GM19035 (cell line): ENCODE measurements around the gene ULK1.
"Not testable (repeated sequence)": the region's sequence is repeated elsewhere in the genome, so short reads cannot be mapped to it uniquely, and the experiment has no call there.

Experiments
- ATAC-seq: cut with Tn5 transposase; IDR thresholded peaks from one replicate; pipeline ENCODE4 v1.9.1; 2021; ENCODE audit not compliant: unreplicated experiment

ULK1 gene

DNA sequence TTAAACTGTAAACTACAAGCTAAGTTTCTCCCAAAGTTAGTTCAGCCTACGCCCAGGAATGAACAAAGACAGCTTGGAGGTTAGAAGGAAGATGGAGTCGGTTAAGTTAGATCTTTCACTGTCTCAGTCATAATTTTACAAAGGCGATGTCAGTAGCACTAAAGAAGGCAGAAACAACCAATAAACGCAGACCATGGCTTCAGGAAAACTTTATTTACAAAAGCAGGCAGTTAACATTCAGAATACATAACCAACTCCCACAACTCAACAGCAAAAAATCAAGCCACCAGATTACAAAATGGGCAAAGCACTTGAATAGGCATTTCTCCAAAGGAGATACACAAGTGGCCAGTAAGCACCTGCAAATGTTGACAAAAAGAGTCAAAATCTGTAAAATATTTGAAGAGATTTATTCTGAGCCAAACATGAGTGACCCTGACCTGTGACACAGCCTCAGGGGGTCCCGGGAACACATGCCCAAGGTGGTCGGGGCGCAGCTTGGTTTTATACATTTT lies 8.8 kb upstream of the ULK1 start:
- ATAC-seq: no peak

DNA sequence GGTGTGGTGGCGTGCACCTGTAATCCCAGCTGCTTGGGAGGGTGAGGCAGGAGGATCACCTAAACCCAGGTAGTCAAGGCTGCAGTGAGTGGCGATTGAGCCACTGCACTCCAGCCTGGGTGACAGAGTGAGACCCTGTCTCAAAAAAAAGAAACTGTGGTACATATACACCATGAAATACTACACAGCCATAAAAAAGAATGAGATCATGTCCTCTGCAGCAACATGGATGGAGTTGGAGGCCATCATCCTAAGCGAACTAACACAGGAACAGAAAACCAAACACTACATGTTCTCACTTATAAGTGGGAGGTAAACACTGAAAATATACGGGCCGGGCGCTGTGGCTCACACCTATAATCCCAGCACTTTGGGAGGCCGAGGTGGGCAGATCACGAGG lies 2.7 kb upstream of the ULK1 start:
- ATAC-seq: not testable (repeated sequence)

DNA sequence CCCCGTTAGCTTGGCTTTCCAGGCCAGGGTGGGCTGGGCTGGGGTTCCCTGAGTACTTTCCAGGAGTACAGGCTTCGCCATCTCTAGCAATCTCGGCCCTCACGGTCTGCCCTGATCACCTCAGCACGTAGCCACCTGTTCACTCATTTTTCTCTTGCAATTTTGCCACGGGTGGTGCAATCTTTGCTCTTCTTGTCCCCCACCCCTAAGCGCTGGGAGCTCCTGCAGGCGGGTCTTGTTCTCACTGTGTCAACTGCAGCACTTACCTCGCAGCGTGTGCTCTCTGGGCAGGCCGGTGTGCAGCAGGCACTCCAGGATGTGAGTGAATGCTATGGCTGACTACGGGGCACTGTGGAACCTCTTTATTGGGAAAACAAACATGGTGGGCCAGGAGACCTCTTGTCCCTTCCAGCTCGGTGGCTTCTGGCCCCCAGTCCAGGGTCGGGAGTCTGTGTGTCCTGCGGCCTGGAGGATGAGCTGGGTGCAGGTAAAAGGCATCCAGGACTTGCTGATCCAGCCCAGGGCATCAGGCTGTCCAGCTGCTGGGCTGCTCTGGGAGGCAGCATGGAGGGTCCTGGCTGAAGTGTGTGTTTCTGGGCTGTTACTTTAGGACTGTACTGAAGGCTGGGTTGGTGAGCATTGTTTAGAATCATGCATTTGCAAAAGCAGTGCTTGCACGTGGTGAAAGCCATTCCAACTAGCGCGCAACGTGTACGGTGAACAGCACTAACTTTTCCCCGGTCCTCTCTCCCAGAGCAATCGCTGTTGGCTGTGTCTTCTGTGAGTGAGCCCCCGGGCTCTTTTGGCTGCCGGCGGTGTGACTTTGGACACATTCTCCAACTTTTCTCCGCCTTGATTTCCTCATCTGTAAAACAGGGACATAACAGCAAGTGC lies 1.5 kb upstream of the ULK1 start:
- no peak for ATAC-seq

DNA sequence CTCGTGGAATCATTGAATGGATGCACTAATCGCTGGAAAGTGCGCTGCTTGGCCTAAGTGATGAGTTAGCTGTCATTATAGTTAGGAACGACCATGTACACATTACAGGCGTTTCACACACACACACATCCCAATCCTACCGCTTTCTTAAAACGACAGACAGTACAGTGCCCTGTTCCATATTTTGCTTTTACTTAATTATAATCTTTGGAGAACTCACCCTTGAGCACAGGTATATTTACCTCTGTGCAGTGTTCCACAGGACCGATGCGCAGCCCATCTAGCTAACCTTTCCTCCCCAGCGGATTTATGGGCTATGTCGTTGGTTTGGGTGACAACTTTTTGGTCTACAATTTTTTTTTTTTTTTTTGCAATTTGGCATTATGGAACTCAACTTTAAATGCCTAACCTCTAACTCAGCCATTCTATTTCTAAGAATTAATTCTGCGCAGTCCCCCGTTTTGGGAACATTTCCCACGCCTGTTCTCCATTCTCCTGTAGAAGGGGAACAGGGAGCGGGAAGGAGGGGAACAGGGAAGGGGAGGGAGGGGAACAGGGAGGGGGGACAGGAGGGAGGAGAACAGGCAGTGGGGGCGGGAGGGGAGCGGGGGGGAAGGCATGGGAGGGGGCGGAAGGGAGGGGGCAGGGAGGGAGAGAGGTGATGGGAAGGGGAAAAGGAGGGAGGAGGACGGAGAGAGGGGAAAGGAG lies 663 bp upstream of the ULK1 start:
- no peak for ATAC-seq

DNA sequence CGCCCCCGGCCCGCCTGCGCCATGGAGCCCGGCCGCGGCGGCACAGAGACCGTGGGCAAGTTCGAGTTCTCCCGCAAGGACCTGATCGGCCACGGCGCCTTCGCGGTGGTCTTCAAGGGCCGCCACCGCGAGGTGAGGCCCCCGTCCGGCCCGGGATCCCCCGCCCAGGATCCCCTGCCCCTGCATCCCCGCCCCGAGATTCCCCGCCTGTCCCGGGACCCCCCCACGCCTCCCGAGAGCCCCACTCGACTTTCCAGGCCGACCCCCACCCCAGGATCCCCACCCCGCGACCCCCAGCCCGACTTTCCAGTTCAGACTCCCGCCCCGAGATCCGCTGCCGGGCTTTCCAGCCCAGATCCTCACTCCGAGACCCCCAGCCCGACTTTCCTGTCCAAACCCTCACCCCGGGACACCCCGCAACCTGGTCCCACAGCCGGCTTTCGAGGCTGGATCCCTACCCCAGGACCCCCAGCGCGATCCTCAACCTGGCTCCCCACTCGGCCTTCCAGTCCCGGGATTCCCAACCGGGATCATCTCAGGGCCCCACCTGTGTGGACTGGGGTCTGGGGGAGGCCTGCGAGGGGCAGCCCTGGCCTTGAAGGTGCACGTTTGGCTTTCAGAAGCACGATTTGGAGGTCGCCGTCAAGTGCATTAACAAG lies 688 bp downstream of the ULK1 start:
- peak; percentile 15 for ATAC-seq

DNA sequence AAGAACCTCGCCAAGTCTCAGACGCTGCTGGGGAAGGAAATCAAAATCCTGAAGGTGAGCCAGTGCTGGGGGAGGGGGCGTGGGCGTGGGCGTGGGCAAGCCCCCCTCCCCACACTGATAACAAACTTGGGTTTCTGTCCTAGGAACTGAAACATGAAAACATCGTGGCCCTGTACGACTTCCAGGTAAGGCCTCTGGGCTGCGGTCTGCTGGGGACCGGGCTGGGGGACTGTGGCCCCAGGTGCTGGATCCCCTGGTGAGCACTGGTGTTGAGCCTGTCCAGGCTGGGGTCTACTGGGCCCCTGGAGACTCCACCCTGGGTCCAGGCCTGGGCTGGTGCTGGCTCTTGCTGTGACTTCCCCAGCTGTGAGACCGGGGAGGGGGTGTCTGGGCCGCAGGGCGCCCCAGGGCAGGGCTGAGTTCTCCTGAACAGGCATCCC lies 1.2 kb downstream of the ULK1 start:
- peak; percentile 18 for ATAC-seq

DNA sequence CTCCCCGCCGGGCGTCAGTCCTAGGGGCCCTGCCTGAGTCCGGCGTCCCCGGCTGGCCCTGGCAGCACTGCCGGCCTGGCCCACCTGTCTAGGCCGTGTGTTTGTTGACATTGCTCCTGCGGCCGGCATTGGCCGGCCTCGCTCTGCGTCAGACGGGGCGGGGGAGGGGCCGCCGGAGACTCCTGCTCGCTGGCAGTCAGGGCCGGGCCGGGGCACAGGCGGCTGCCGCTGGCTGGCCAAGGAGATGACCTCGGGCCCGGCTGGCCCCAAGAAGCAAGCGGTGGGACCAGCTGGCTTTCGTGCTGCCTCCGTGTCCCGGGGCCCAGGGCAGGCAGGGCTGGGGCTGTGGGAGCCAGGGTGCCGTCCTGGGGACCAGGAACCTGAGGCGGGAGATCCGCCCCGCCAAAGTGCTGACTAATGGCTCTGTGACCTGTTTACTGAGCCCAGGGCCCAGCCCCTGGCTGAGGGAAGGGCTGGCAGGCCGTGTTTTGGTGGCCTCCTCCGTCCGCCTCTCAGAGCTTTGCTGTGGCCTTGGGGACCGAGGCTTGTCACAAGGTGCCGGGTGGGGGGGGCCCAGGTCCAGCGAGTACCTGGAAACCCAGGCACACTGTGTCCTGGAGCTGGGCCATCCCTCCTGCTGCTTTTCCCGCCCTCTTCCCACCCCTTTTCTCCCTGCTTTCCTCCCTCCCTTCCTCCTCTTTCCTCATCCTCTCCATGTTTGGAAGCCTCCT lies 1.8 kb downstream of the ULK1 start:
- peak; percentile 50 for ATAC-seq

DNA sequence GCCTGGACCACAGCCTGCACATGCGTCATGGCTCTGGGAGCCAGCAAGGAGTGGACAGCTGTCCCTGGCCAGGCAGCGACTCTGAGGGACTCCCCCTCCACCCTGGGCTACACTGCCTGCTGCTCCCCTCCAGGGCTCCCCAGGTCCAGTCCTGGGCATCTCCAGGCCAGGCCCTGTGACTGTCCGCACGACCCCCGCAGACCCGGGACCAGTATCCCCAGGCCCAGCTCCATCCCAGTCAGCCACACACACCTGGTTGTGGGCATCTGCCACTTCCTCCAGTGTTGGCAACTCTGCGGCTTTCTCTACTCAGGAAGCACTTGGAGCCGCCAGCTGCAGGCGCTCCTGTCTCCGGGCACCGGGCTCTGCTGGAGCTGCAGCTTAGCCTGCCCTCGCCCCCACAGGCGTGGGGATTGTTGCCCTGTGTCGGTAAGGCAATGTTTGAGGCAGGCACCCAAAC lies 2.4 kb downstream of the ULK1 start:
- no peak for ATAC-seq

DNA sequence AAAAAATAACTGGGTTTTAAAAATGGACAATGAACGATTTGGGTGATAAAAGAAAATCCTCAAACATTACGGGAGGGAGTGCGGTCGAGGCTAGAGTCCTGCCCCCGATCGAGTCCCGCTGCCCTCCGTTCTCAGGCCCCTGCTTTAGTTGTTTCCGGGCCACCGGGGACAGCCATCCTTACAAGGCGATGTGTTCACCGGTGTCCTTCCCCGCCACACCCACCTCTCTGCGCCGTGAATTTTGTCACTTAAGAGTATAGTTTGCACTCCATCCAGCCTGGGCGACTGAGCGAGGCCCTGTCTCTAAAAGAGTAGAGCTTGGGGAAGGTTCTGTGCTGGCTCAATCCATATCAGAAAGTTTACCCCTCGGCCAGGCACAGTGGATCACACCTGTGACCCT lies 2.9 kb downstream of the ULK1 start:
- ATAC-seq: no peak

DNA sequence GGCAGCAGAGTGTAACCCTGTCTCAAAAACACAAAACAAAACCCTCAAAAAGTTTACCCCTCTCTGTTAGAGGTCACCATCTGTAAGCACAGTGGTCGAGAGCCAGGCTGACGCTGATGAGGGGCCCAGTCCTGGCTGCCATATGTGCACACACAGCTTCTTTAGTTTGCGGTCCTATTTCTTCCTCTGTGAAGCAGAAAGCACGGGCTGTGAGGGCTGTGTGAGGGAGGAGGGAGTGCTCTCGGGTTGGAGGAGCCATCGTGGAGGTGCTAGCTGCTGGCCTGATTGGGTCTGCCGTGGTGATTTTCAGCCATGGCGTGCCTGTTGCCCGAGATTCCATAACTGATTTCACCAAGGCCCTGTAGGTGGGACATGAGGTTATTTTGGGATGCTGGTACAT lies 3.5 kb downstream of the ULK1 start:
- ATAC-seq: no peak

DNA sequence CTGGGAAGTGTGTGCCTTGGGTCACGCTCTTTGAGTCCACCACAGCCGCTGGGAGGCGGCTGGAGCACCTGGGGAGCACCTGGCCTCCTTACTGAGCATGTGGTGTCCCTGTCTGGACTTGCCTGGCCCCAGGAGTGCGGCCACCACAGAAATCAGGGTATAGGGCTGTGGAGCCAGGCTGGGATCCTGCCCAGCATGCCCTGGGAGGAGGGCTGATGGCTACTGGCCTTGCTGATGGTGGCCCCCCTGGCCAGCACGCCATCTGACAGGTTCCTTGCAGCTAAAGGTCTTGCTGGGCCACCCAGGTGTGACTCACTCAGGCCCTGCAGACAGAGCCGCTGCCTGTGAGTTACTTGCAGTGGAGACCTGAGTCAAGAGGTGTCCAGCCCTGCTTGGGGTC lies 6.0 kb downstream of the ULK1 start:
- ATAC-seq: no peak

DNA sequence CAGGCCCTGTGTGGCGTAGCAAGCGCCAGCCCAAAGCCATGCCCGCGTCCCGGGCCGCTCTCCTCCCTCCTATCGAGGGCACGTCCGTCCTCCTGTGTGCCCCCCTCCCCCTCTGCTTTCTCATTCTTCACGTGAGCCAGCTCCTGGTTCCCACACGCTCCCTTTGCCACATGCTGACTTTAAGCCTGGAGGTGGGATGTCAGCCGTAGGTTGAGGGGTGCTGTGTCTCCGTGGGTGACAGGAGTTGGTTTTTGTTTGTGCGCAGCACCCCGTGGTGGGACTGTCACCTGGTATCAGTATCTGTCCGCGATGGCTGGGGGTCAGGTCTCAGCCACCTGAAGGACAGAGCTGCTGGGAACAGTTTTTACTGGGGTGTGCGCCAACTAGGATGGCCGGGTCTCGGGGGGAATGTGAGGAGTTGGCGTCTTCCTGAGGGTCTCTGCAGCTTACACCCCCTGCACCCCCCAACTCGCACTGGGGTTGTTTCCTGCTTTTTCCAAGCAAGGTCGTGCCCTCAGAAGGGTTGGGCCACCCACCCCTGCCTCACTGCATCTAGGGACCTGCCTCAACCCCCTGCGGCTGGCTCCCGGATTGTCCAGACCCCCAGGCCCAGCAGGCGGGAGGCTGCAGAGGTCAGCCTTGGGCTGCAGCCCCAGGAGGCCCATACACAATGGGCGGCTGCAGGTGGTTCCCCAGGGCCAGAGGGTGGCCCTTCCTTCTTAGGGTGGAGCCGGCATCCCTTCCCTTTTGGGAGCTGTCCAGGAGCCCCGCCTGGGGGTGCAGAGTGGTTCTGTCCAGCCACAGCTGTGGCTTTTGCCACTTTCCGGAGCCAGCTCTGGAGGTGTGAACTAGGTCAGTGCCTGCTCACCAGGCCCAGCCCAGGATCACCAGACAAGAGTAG lies 7.3 kb downstream of the ULK1 start:
- no peak for ATAC-seq

DNA sequence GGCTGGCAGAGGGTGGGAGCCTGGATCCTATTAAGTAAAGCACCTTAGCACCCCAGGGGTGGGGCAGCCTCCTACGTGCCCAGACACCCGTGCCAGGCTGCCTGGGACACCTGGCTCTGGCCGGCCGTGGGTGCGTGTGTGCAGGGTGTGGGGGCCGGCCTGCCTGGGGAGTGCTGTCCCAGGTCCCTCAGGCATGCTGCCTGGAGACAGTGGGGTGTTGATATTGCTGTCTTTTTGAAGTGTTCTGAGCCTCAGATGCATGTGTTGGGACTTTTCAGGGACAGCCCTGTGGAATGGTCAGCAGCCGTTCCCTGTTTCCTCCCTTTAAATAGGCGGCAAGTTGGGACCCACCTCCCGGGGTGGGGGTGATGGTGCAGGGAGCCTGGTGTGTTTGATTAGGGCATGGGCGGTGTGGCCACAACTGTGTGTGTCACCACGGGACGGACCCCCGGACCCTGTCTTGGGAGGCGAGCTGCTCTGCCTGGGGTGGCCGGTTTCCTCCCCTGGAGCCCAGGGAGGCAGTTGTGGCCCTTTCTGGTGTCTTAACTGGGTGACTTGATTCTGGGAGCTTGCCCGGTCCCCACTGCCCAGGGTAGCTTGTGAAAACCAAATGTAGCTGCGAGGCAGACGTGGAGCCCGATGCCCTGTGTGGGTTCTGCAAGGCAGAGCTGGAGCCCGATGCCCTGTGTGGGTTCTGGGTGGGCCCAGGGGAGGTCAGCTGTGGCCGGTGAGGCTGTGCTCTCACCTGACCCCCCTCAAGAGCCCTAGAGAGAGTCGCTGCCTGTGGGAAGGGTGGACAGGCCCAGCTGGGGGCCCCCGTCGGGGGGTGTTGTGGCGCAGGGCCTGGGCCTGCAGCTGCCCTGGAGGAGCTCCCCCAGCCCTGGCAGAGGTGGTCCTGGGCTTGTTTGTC lies 8.2 kb downstream of the ULK1 start:
- ATAC-seq: no peak

DNA sequence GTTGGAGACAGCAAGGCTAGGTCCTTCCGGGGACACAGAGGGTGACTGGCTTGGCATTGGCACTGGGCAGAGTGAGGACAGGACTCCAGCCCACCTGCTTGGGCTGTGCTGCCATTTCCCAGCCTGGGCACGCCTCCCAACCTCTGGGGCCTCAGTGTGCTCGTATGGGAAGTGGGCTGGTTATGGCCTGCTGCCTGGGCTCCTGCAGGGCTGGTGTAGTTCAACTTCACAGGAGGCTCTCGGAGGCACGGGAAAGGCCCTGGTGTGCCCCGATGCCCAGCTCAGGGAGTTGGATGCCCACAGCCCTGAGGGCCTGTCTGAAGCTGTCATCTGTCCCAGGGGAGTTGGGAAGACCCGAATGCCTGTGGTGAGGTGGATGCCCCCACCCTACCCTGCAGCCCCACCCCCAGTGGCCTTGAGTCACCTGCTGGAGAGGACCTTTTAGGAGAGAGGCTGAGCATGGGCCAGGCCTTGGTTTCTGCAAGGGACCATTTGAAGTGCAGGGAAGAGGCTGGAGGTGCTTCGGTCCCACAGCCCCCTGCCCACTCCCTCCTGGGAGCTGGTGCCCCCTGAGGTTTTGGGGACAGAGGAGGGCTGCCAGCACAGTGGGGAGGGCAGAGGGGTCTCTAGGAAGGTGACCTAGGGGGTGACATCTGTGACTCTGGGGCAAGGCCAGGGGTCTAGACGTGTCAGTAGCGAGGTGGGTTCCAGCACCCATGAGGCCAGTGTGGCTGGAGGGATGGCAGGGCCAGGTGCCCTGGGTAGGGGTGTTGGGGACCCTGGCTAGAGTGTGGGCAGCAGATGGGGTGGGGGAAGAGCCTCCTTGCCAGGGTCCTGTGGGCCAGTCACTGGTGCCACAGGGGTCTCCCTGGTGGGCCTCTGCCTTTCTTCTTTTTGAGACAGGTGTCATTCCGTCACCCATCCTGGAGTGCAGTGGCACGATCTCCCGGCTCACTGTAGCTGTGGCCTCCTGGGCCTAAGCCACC lies 9.1 kb downstream of the ULK1 start:
- no peak for ATAC-seq

DNA sequence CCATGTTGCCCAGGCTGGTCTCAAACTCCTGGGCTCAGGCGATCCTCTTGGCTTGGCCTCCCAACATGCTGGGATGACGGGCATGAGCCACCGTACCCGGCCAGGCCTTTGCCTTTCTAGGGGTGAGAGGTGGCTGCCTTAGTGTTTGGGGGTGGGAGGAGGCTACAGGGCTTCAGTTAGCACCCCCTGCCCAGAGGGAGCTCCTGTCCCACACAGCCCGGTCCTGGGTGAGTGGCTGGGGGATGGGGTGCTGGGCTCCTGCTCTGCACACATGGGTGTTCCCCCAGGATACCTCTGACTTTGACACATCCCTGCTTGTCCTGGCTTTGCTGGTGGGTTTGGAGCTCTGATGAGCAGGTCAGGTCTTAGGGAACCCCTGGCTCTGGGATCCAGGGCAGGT lies 9.9 kb downstream of the ULK1 start:
- no peak for ATAC-seq

DNA sequence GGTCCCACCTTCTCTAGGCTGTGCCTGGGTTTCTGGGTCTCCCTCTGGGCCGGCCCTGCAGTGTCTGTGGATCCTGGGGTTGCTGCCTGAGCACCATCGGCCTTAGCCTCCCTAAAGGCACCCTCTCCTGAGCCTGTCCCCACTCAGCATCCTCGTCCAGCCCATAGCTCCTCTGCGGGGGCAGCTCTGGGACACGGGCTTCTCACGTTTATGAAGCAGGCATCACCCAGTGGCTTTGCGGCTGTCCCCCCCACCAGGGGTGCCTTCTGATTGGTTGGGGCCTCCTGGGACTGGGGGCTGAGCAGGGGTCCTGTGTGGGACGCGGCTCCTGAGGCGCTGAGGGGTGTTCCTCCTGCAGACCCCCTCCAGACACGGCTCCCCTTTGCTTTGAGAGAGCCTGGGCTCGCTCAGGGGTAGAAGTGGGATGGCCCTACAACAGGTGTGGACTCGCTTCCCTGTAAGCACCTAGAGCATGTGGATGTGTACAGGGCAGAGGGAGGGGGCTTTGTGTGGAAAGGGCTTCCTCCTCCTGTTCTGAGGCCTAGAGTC lies 10.7 kb downstream of the ULK1 start:
- ATAC-seq: no peak

DNA sequence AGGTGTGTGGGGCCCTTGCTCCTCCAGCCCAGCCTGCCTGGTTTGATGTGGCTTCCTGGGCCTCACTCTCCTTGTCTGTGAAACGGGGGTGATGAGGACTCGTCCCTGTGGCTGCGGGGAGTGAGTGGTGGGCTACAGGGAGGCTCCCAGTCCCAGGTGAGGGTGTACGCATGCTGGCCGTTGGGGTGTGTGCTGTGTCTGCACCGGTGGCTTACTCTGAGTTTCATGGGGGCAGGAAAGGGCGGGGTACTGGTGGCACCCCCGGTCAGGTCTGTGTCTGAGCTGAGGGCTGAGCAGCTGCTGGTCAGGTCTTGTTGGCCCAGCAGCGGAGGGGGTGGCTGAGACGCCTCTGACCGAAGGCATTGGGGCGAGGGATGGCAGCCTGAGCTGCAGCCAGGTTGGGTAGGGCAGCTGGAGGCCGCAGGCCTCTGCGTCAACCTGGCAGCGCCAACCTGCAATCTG lies 11.2 kb downstream of the ULK1 start:
- no peak for ATAC-seq
